GM23338 (cell line): ENCODE results near the gene CD58. TPM values are rescaled to one million over a fixed set of nuclear protein-coding genes. Genes with fewer than 3 reads are reported as not detected.

Experiments used
- ATAC-seq: fragments of 200-7000 bp; cut with Tn5 transposase; 3 replicates; pipeline ENCODE4 v1.9.1; 2020
- DNase-seq: peaks from one replicate; pipeline ENCODE4 v3.0.0-alpha.2; 2015; ENCODE audit warnings: low spot score
- H2AFZ ChIP-seq: fragments of 200-600 bp; sonication (generic); 2 replicates; pipeline ENCODE4 v1.8.0; 2016; ENCODE audit warnings: antibody characterized with exemption, mild to moderate bottlenecking, moderate library complexity
- H3F3A ChIP-seq: fragments of 200-600 bp; sonication (generic); replicated peaks from 2 replicates; pipeline ENCODE4 v1.8.0; 2017; ENCODE audit warnings: antibody characterized with exemption, mixed run types, low read depth
- H3K27ac ChIP-seq: fragments of 200-600 bp; sonication (generic); 2 replicates; pipeline ENCODE4 v1.6.1; 2016; ENCODE audit warnings: low read depth
- H3K27me3 ChIP-seq: fragments of 200-600 bp; sonication (generic); 2 replicates; pipeline ENCODE4 v1.8.0; 2016; ENCODE audit warnings: mild to moderate bottlenecking, mixed run types, moderate library complexity; ENCODE audit not compliant: insufficient read depth
- H3K36me3 ChIP-seq: fragments of 200-600 bp; sonication (generic); 2 replicates; pipeline ENCODE4 v1.8.0; 2016; ENCODE audit warnings: mild to moderate bottlenecking; ENCODE audit not compliant: insufficient read depth
- H3K4me1 ChIP-seq: fragments of 200-600 bp; sonication (generic); 2 replicates; pipeline ENCODE4 v1.8.0; 2016; ENCODE audit warnings: mild to moderate bottlenecking, moderate library complexity; ENCODE audit not compliant: insufficient read depth
- H3K4me2 ChIP-seq: fragments of 200-600 bp; sonication (generic); 2 replicates; pipeline ENCODE4 v1.7.1; 2017; ENCODE audit warnings: mixed run types
- H3K4me3 ChIP-seq: fragments of 200-600 bp; sonication (generic); 2 replicates; pipeline ENCODE4 v1.6.1; 2016; ENCODE audit warnings: mixed run types
- H3K79me2 ChIP-seq: fragments of 200-600 bp; sonication (generic); replicated peaks from 2 replicates; pipeline ENCODE4 v1.8.0; 2017; ENCODE audit warnings: mild to moderate bottlenecking; ENCODE audit not compliant: insufficient read depth
- H3K9me2 ChIP-seq: fragments of 200-600 bp; sonication (generic); 2 replicates; pipeline ENCODE4 v1.8.0; 2017; ENCODE audit not compliant: insufficient read depth
- H4K20me1 ChIP-seq: fragments of 200-600 bp; sonication (generic); replicated peaks from 2 replicates; pipeline ENCODE4 v1.8.0; 2017; ENCODE audit warnings: mild to moderate bottlenecking; ENCODE audit not compliant: insufficient read depth
- H3K27ac Mint-ChIP-seq: 2 replicates; pipeline ENCODE4 v1.8.0; 2020; ENCODE audit warnings: inconsistent platforms, mild to moderate bottlenecking, moderate library complexity, mixed read lengths
- H3K27me3 Mint-ChIP-seq: 3 replicates; pipeline ENCODE4 v1.8.0; 2022; ENCODE audit warnings: low read depth, mild to moderate bottlenecking, moderate library complexity, mixed read lengths, inconsistent platforms; ENCODE audit not compliant: insufficient read depth, poor library complexity
- H3K36me3 Mint-ChIP-seq: 3 replicates; pipeline ENCODE4 v1.8.0; 2021; ENCODE audit warnings: low read depth, mild to moderate bottlenecking, inconsistent platforms, moderate library complexity, mixed read lengths
- H3K4me1 Mint-ChIP-seq: 3 replicates; pipeline ENCODE4 v1.8.0; 2020; ENCODE audit warnings: mild to moderate bottlenecking, inconsistent platforms, mixed read lengths
- H3K4me3 Mint-ChIP-seq: 3 replicates; pipeline ENCODE4 v1.8.0; 2021; ENCODE audit warnings: moderate library complexity, mild to moderate bottlenecking, inconsistent platforms, mixed read lengths
- H3K9me3 Mint-ChIP-seq: 3 replicates; pipeline ENCODE4 v1.8.0; 2020; ENCODE audit warnings: moderate library complexity, mild to moderate bottlenecking, inconsistent platforms, mixed read lengths
- CREB1 ChIP-seq: fragments of 250-450 bp; sonication (Bioruptor Pico); IDR thresholded peaks from 2 replicates; pipeline ENCODE4 v1.5.0; 2020; ENCODE audit warnings: low read depth, mild to moderate bottlenecking, moderate library complexity
- EZH2 ChIP-seq: fragments of 200-600 bp; sonication (generic); IDR thresholded peaks from one replicate; pipeline ENCODE4 v1.8.0; 2017; ENCODE audit warnings: antibody characterized with exemption, mild to moderate bottlenecking, low read depth; ENCODE audit not compliant: unreplicated experiment
- EZH2phosphoT487 ChIP-seq: fragments of 200-600 bp; sonication (generic); IDR thresholded peaks from one replicate; pipeline ENCODE4 v1.8.1; 2018; ENCODE audit warnings: antibody characterized with exemption; ENCODE audit not compliant: unreplicated experiment
- ZNF114 ChIP-seq: fragments of 250-450 bp; sonication (Bioruptor Pico); IDR thresholded peaks from 2 replicates; pipeline ENCODE4 v1.5.0; 2020; ENCODE audit warnings: mild to moderate bottlenecking, moderate library complexity
- polyA plus RNA-seq: library from polyadenylated mRNA; unstranded; fragments of >200 nt; fragmentation: Nextera tagmentation; extraction: Ambion mirVana; gene quantifications from 2 replicates; pipeline ENCODE4 v1.2.1, GENCODE V29; 2016
- total RNA-seq: library from RNA; depleted of rRNA; stranded (reverse); fragments of >200 nt; shearing (Covaris generic); gene quantifications from 2 replicates; pipeline ENCODE4 v1.2.3, GENCODE V29; 2014
- TF ChIP-seq, protein P1 (sequence below): fragments of 250-450 bp; sonication (Bioruptor Pico); IDR thresholded peaks from 2 replicates; pipeline ENCODE4 v1.5.0; 2020; ENCODE audit warnings: mild to moderate bottlenecking, moderate library complexity

CD58 gene
- total and polyA plus RNA-seq, 2 experiments from 2014 or later: 9.2 to 12.5 TPM

DNA sequence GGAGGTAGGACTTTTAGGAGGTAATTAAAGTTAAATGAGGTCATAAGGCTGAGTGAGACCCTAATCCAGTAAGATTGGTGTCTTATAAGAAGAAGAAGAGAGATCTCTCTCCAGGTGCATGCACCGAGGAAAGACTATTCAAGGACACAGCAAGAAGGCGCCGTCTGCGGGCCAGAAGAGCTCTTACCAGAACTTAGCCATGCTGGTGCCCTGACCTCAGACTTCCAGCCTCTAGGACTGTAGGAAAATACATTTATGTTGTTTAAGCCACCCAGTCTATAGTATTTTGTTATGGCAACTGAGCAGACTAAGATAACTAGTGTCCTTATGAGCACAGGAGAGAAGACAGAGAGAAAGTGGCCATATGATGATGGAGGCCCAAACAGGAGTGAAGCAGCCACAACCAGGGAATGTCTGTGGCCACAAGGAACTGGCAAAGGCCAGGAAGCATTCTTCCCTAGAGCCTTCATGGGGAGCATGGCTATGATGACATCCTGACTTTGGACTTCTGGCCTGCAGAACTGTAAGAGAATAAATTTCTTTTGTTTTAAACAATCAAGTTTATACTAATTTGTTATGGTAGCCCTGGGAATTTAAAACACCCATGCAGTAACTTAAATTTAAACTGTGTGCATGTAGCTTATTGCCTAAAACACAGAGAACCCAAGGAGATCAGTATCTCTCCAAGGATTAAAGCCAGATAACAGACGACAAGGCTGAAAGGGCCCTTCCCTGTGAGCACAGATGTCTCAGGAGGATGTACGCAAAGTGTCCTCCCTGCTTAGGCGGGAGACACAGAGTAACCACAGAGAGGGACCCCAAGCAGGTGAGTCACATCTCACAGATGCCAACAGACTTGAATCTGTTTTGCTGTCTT is 9.9 kb upstream of the CD58 start:
- Histone ChIP-seq H3K9me2 (no peaks in the 10 kb centered on the region), H3K27me3 (no peaks in the 10 kb centered on the region), H3K4me1 (no peaks in the 10 kb centered on the region), H3K4me2 (no peak overlapping the region), H2AFZ (no peak overlapping the region), H4K20me1 (no peaks in the 10 kb centered on the region; the same call in 1 of the 2 replicates), H3F3A (no peaks in the 10 kb centered on the region), H3K4me3 (no peak overlapping the region), H3K36me3 (0 out of 2 replicates have a peak, but pooled peaks cover 6% of the 10 kb centered on the region), H3K79me2 (no peaks in the 10 kb centered on the region), H3K27ac (no peak overlapping the region)
- DNase-seq (no peak), ATAC-seq (no peak)
- H3K27ac Mint-ChIP-seq: no peak overlapping the region
- H3K36me3 Mint-ChIP-seq: peaks cover 3% of the 10 kb centered on the region
- H3K4me1 Mint-ChIP-seq: no peaks in the 10 kb centered on the region
- no peaks in the 10 kb centered on the region for H3K9me3 Mint-ChIP-seq
- no peak for TF ChIP-seq EZH2
- TF ChIP-seq EZH2phosphoT487: no peak
- TF ChIP-seq, protein P1, sequence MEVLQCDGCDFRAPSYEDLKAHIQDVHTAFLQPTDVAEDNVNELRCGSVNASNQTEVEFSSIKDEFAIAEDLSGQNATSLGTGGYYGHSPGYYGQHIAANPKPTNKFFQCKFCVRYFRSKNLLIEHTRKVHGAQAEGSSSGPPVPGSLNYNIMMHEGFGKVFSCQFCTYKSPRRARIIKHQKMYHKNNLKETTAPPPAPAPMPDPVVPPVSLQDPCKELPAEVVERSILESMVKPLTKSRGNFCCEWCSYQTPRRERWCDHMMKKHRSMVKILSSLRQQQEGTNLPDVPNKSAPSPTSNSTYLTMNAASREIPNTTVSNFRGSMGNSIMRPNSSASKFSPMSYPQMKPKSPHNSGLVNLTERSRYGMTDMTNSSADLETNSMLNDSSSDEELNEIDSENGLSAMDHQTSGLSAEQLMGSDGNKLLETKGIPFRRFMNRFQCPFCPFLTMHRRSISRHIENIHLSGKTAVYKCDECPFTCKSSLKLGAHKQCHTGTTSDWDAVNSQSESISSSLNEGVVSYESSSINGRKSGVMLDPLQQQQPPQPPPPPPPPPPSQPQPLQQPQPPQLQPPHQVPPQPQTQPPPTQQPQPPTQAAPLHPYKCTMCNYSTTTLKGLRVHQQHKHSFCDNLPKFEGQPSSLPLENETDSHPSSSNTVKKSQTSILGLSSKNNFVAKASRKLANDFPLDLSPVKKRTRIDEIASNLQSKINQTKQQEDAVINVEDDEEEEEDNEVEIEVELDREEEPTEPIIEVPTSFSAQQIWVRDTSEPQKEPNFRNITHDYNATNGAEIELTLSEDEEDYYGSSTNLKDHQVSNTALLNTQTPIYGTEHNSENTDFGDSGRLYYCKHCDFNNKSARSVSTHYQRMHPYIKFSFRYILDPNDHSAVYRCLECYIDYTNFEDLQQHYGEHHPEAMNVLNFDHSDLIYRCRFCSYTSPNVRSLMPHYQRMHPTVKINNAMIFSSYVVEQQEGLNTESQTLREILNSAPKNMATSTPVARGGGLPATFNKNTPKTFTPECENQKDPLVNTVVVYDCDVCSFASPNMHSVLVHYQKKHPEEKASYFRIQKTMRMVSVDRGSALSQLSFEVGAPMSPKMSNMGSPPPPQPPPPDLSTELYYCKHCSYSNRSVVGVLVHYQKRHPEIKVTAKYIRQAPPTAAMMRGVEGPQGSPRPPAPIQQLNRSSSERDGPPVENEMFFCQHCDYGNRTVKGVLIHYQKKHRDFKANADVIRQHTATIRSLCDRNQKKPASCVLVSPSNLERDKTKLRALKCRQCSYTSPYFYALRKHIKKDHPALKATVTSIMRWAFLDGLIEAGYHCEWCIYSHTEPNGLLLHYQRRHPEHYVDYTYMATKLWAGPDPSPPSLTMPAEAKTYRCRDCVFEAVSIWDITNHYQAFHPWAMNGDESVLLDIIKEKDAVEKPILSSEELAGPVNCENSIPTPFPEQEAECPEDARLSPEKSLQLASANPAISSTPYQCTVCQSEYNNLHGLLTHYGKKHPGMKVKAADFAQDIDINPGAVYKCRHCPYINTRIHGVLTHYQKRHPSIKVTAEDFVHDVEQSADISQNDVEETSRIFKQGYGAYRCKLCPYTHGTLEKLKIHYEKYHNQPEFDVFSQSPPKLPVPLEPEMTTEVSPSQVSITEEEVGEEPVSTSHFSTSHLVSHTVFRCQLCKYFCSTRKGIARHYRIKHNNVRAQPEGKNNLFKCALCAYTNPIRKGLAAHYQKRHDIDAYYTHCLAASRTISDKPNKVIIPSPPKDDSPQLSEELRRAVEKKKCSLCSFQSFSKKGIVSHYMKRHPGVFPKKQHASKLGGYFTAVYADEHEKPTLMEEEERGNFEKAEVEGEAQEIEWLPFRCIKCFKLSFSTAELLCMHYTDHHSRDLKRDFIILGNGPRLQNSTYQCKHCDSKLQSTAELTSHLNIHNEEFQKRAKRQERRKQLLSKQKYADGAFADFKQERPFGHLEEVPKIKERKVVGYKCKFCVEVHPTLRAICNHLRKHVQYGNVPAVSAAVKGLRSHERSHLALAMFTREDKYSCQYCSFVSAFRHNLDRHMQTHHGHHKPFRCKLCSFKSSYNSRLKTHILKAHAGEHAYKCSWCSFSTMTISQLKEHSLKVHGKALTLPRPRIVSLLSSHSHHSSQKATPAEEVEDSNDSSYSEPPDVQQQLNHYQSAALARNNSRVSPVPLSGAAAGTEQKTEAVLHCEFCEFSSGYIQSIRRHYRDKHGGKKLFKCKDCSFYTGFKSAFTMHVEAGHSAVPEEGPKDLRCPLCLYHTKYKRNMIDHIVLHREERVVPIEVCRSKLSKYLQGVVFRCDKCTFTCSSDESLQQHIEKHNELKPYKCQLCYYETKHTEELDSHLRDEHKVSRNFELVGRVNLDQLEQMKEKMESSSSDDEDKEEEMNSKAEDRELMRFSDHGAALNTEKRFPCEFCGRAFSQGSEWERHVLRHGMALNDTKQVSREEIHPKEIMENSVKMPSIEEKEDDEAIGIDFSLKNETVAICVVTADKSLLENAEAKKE (CRISPR knock-in tag): no peak
- TF ChIP-seq CREB1 (CRISPR knock-in tag): no peak
- no peak for TF ChIP-seq ZNF114 (CRISPR knock-in tag)
- H3K4me3 Mint-ChIP-seq: no peak overlapping the region
- peaks cover 2% of the 10 kb centered on the region for H3K27me3 Mint-ChIP-seq
